ENCODE results near the gene MOCS3. TPM values are rescaled to one million over a fixed set of nuclear protein-coding genes. Genes with fewer than 3 reads are reported as not detected.

The MOCS3 gene
- total RNA-seq, 1 experiment from 2014 or later = 13.4 TPM

DNA sequence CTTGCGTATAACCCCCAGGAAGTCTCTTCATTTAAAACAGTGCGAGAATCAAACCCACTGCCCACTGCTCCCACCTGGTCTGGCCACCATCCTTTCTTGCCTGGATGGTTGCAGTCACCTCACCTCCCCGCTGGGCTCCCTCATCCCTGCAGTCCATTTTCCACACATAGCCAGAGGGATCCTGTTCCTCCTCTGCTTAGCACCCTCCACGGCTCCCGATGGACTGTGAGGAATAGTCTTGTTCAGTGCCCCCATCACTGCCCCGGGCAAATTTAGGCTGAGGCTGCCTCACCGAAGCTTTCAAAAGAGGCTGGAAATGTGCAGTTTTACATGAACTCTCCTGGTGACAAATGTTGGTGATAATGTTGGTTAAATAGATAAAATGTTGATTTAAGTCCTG is 46.6 kb downstream of the MOCS3 start:
- DNase-seq = no peak
- Histone ChIP-seq H3K4me2 (ENCODE audit: low read length) (no peak overlapping the region), H3K9me3 (ENCODE audit: low read length) (no peaks in the 10 kb centered on the region), H3K9me2 (replicated peaks; ENCODE audit: low read length) (no peaks in the 10 kb centered on the region), H3K4me1 (ENCODE audit: insufficient read depth, low read length) (no peaks in the 10 kb centered on the region), H3K36me3 (ENCODE audit: low read depth, low read length) (no peaks in the 10 kb centered on the region; the same call in 1 of the 2 replicates), H3K27ac (ENCODE audit: low read length) (no peak overlapping the region), H3K9ac (ENCODE audit: low read length) (no peak overlapping the region), H3K79me2 (ENCODE audit: low read length) (no peaks in the 10 kb centered on the region), H4K20me1 (ENCODE audit: low read length) (no peaks in the 10 kb centered on the region), H2AFZ (ENCODE audit: low read length) (no peak overlapping the region), H3K27me3 (ENCODE audit: low read length) (no peaks in the 10 kb centered on the region), H3F3A (ENCODE audit: low read length, unreplicated experiment) (no peaks in the 10 kb centered on the region), H3K4me3 (ENCODE audit: low read length) (no peak overlapping the region)
- intact Hi-C loops (cut with micrococcal nuclease) = no loop called here
- ChIA-PET POLR2A (ENCODE audit: unreplicated experiment) (no interaction called here), CTCF (no interaction called here)
- TF ChIP-seq EZH2phosphoT487 (IDR thresholded peaks at IDR 0.05; ENCODE audit: borderline replicate concordance, low read length) (no peak), EZH2 (IDR thresholded peaks at IDR 0.05; ENCODE audit: low read length, unreplicated experiment) (no peak)
- TF ChIP-seq, protein P1, sequence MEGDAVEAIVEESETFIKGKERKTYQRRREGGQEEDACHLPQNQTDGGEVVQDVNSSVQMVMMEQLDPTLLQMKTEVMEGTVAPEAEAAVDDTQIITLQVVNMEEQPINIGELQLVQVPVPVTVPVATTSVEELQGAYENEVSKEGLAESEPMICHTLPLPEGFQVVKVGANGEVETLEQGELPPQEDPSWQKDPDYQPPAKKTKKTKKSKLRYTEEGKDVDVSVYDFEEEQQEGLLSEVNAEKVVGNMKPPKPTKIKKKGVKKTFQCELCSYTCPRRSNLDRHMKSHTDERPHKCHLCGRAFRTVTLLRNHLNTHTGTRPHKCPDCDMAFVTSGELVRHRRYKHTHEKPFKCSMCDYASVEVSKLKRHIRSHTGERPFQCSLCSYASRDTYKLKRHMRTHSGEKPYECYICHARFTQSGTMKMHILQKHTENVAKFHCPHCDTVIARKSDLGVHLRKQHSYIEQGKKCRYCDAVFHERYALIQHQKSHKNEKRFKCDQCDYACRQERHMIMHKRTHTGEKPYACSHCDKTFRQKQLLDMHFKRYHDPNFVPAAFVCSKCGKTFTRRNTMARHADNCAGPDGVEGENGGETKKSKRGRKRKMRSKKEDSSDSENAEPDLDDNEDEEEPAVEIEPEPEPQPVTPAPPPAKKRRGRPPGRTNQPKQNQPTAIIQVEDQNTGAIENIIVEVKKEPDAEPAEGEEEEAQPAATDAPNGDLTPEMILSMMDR (conservative IDR thresholded peaks at IDR 0.05; ENCODE audit: low read depth, low read length) = no peak
- no peak for ATAC-seq
- BruUV-seq (replicated peaks) = no TSS peak

DNA sequence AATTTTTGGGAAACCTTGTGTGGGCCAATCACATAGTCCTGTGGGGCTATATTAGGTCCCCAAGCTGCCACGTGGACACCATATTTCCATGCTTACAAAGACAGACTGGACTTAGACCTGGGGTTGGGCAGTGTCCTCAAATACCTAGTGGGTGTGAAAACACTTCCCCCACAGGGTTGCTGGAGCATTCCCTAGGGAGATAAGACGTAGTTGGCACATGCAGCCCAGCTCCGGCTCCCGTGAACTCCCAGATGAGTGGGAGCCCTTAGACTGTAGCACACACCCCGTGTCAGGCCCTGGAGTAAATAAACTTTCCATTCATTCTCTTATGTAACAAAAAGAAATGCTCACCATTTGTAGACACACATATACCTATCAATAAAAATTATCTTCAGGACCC is 50.1 kb downstream of the MOCS3 start:
- BruUV-seq (replicated peaks) = no TSS peak
- intact Hi-C loops (cut with micrococcal nuclease) = no loop called here
- H3K4me3 ChIP-seq (ENCODE audit: low read length) = no peak overlapping the region
- no peaks in the 10 kb centered on the region for H3K27me3 ChIP-seq (ENCODE audit: low read length)
- H3K27ac ChIP-seq (ENCODE audit: low read length) = no peak overlapping the region
- H3K4me1 ChIP-seq (ENCODE audit: insufficient read depth, low read length) = no peaks in the 10 kb centered on the region
- POLR2A ChIA-PET (ENCODE audit: unreplicated experiment) = no interaction called here
- no peaks in the 10 kb centered on the region; the same call in 1 of the 2 replicates for H3K36me3 ChIP-seq (ENCODE audit: low read depth, low read length)
- CTCF ChIA-PET = no interaction called here
- H2AFZ ChIP-seq (ENCODE audit: low read length) = no peak overlapping the region
- ATAC-seq = no peak
- H3K79me2 ChIP-seq (ENCODE audit: low read length) = no peaks in the 10 kb centered on the region
- H3K4me2 ChIP-seq (ENCODE audit: low read length) = no peak overlapping the region
- no peak for TF ChIP-seq EZH2 (IDR thresholded peaks at IDR 0.05; ENCODE audit: low read length, unreplicated experiment)
- H4K20me1 ChIP-seq (ENCODE audit: low read length) = no peaks in the 10 kb centered on the region
- H3K9me2 ChIP-seq (replicated peaks; ENCODE audit: low read length) = no peaks in the 10 kb centered on the region
- no peaks in the 10 kb centered on the region for H3K9me3 ChIP-seq (ENCODE audit: low read length)
- no peak for DNase-seq
- H3F3A ChIP-seq (ENCODE audit: low read length, unreplicated experiment) = no peaks in the 10 kb centered on the region
- H3K9ac ChIP-seq (ENCODE audit: low read length) = no peak overlapping the region

DNA sequence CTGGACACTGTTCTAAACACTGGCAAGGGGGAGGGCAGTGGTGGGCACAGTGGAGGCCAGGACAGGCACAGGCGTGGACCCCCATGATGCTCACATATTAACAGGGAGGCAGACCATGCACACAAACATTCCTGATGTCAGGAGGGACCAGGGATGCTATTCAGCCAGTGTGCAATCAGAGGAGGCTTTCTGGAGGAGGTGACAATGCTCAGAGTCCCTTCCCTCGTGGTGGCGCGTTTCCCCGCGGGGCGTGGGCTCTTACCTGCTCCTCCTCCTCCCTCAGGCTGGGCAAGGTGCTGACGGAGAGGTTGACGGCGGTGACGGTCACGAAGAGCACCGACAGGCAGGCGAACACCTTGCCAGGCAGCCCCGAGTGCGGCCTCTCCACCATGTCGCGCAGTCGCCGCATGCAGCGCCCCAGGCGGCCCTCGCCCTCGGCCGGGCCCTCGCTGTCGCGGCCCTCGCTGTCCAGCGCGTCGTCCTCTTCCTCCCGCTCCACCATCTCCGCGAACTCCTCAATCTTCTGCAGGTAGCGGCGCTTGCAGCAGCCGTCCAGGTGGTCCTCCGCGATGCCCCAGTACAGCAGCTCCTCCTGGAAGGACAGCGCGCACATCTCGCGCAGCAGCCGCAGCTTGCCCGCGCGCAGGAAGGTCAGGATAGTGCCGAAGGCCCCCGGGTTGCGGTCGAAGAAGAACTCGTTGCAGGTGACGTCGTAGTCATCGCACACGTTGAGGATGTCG is 50.9 kb downstream of the MOCS3 start:
- H2AFZ ChIP-seq (ENCODE audit: low read length) = no peak overlapping the region

More for the DNA sequence above, 50.9 kb downstream of the MOCS3 start:
- H3K79me2 ChIP-seq (ENCODE audit: low read length) = no peaks in the 10 kb centered on the region
- H3K9me3 ChIP-seq (ENCODE audit: low read length) = no peaks in the 10 kb centered on the region
- DNase-seq (no peak), ATAC-seq (no peak)
- H3K4me2 ChIP-seq (ENCODE audit: low read length) = no peak overlapping the region
- no peak overlapping the region for H3K4me3 ChIP-seq (ENCODE audit: low read length)
- ChIA-PET CTCF (no interaction called here), POLR2A (ENCODE audit: unreplicated experiment) (no interaction called here)
- no peaks in the 10 kb centered on the region for H4K20me1 ChIP-seq (ENCODE audit: low read length)
- intact Hi-C loops (cut with micrococcal nuclease) = no loop called here
- H3K9ac ChIP-seq (ENCODE audit: low read length) = no peak overlapping the region
- H3K4me1 ChIP-seq (ENCODE audit: insufficient read depth, low read length) = no peaks in the 10 kb centered on the region
- no TSS peak for BruUV-seq (replicated peaks)
- no peaks in the 10 kb centered on the region for H3F3A ChIP-seq (ENCODE audit: low read length, unreplicated experiment)
- no peaks in the 10 kb centered on the region for H3K27me3 ChIP-seq (ENCODE audit: low read length)
- no peak for TF ChIP-seq EZH2 (IDR thresholded peaks at IDR 0.05; ENCODE audit: low read length, unreplicated experiment)
- TF ChIP-seq, protein P1 (conservative IDR thresholded peaks at IDR 0.05; ENCODE audit: low read depth, low read length) = no peak
- no peak for TF ChIP-seq EZH2phosphoT487 (IDR thresholded peaks at IDR 0.05; ENCODE audit: borderline replicate concordance, low read length)
- no peak overlapping the region for H3K27ac ChIP-seq (ENCODE audit: low read length)
- no peaks in the 10 kb centered on the region for H3K9me2 ChIP-seq (replicated peaks; ENCODE audit: low read length)
- H3K36me3 ChIP-seq (ENCODE audit: low read depth, low read length) = no peaks in the 10 kb centered on the region; the same call in 1 of the 2 replicates
